Posterior vena cava (tissue), 2 donors: ENCODE measurements around the gene CYP2U1. TPM values are rescaled to one million over a fixed set of nuclear protein-coding genes. Genes with fewer than 3 reads are reported as not detected.

Source experiments
- DNase-seq: peaks from one replicate; pipeline ENCODE4 v3.0.0-alpha.2; 2020; ENCODE audit warnings: low spot score
- intact Hi-C, 2 donors: fragments of 100-400 bp; cut with DNase I; formaldehyde crosslinking; loops; one replicate each; pipeline versions ENCODE4 v1.14.1 to v1.14.2; 2022 to 2023
- total RNA-seq, 2 donors: library from RNA; stranded (reverse); fragmentation: NEBNext Ultra II Directional; extraction: Animal tissue kit (Norgen Biotek cat#: 25700); gene quantifications; one replicate each; pipeline ENCODE4 v1.2.1, GENCODE V29; 2021
- donor health status: DM: yes; HTN: yes; CAD: no.
- donor health status: DM: yes; HTN: yes; CAD: no.

CYP2U1 gene
- total RNA-seq, 2 donors from 2014 or later: 12.2 to 13.2 TPM

- intact Hi-C loops: no loop called here
- DNase-seq: no peak
These were observed 70.3 kb downstream of the CYP2U1 start for GRCh38 chr4:108001540-108002135.

Other genes with a start within 250 kb of the CYP2U1 start
- gene PAPSS1, start 211.3 kb upstream of the CYP2U1 start, total RNA-seq: 10 to 100 TPM; 31.6 to 32.5 TPM
- 10 to 100 TPM; 52.1 to 66.8 TPM for gene SGMS2, start 106.6 kb upstream of the CYP2U1 start, total RNA-seq
- 10 to 100 TPM; 52.6 to 91.5 TPM for gene HADH, start 58.3 kb downstream of the CYP2U1 start, total RNA-seq
- gene LEF1, start 237.4 kb downstream of the CYP2U1 start, total RNA-seq: 1 to 10 TPM; 2.3 to 3.0 TPM